Keratinocyte (primary cell): ENCODE measurements around the gene EXOC6B. TPM values are rescaled to one million over a fixed set of nuclear protein-coding genes. Genes with fewer than 3 reads are reported as not detected.

Source experiments
- DNase-seq: peaks from one replicate; pipeline ENCODE4 v3.0.0-alpha.2; 2011; ENCODE audit warnings: low read depth, missing footprints, low spot score
- FAIRE-seq: peaks from 2 replicates; lab custom pipeline; 2011; peaks lifted over from hg19 to GRCh38; lab: Jason Lieb, UNC
- H2AFZ ChIP-seq: 2 replicates; pipeline ENCODE4 v1.6.0; 2012; ENCODE audit warnings: low read length, control low read depth, inconsistent platforms; ENCODE audit not compliant: control insufficient read depth
- H3K27ac ChIP-seq: 2 replicates; pipeline ENCODE4 v1.5.1; 2011; ENCODE audit warnings: low read length; ENCODE audit not compliant: control insufficient read depth, insufficient read depth
- H3K27me3 ChIP-seq: 3 replicates; pipeline ENCODE4 v1.6.0; 2011; ENCODE audit warnings: low read length; ENCODE audit not compliant: control insufficient read depth, insufficient read depth; ENCODE audit errors: extremely low read depth
- H3K36me3 ChIP-seq, 2 experiments: 2 replicates in 1 of 2; 3 replicates in 1 of 2; pipeline ENCODE4 v1.5.1; 2011; ENCODE audit warnings: low read length in 2 of 2, mild to moderate bottlenecking in 1 of 2; ENCODE audit not compliant: control insufficient read depth in 2 of 2, insufficient read depth in 2 of 2; ENCODE audit errors: extremely low read depth in 1 of 2
- H3K4me1 ChIP-seq: 3 replicates; pipeline ENCODE4 v1.5.1; 2011; ENCODE audit warnings: low read length; ENCODE audit not compliant: control insufficient read depth, insufficient read depth; ENCODE audit errors: extremely low read depth
- H3K4me2 ChIP-seq: 3 replicates; pipeline ENCODE4 v1.6.0; 2011; ENCODE audit warnings: low read depth, low read length; ENCODE audit not compliant: control insufficient read depth, insufficient read depth; ENCODE audit errors: extremely low read depth
- H3K4me3 ChIP-seq, 3 experiments: fragments of 200-600 bp in 1 of 3; sonication (generic) in 1 of 3; 2 replicates in 2 of 3; 3 replicates in 1 of 3; pipeline ENCODE4 v1.5.1; 2011 to 2016; ENCODE audit warnings: low read length in 3 of 3, mild to moderate bottlenecking in 3 of 3, control low read depth in 2 of 3, inconsistent platforms in 1 of 3, low read depth in 1 of 3, mixed read lengths in 1 of 3, mixed run types in 1 of 3, moderate library complexity in 1 of 3; ENCODE audit not compliant: control insufficient read depth in 2 of 3, insufficient read depth in 2 of 3; ENCODE audit errors: extremely low read depth in 1 of 3
- H3K79me2 ChIP-seq: 2 replicates; pipeline ENCODE4 v1.6.0; 2012; ENCODE audit warnings: low read length; ENCODE audit not compliant: control insufficient read depth, insufficient read depth
- H3K9ac ChIP-seq: 3 replicates; pipeline ENCODE4 v1.6.0; 2011; ENCODE audit warnings: low read length; ENCODE audit not compliant: control insufficient read depth, insufficient read depth; ENCODE audit errors: extremely low read depth
- H3K9me1 ChIP-seq: 3 replicates; pipeline ENCODE4 v1.6.0; 2011; ENCODE audit warnings: low read length; ENCODE audit not compliant: control insufficient read depth, insufficient read depth; ENCODE audit errors: extremely low read depth
- H3K9me3 ChIP-seq: 2 replicates; pipeline ENCODE4 v1.5.1; 2012; ENCODE audit warnings: low read depth, low read length; ENCODE audit not compliant: control insufficient read depth
- H4K20me1 ChIP-seq: 3 replicates; pipeline ENCODE4 v1.6.0; 2011; ENCODE audit warnings: low read length; ENCODE audit not compliant: control insufficient read depth, insufficient read depth; ENCODE audit errors: extremely low read depth
- EZH2 ChIP-seq: IDR thresholded peaks from one replicate; pipeline ENCODE4 v1.6.1; 2012; ENCODE audit warnings: inconsistent platforms, mild to moderate bottlenecking, low read length, moderate library complexity
- dilution Hi-C: fragments of 300-500 bp; cut with MboI; formaldehyde crosslinking; loops from one replicate; pipeline ENCODE4 v1.7.0; 2020; ENCODE audit warnings: low sequenced_read_pairs; ENCODE audit not compliant: extremely low pct_ligation_motif_present
- polyA plus RNA-seq, 5 experiments: library from polyadenylated mRNA; depleted of rRNA in 3 of 5; stranded (reverse) in 3 of 5; stranded (forward) in 1 of 5; unstranded in 1 of 5; fragments of >200 nt; gene quantifications; 1 replicate in 1 of 5; 2 replicates in 3 of 5; 3 replicates in 1 of 5; pipeline versions ENCODE4 v1.2.1 to v1.2.3, GENCODE V29; 2011 to 2012; ENCODE audit warnings: missing spikeins in 2 of 5, low read depth in 1 of 5, low replicate concordance in 1 of 5
- TF ChIP-seq, protein P1 (sequence below), 3 experiments: IDR thresholded peaks in 1 of 3; conservative IDR thresholded peaks in 1 of 3; optimal IDR thresholded peaks in 1 of 3; 2 replicates in 2 of 3; 3 replicates in 1 of 3; pipeline versions ENCODE3 to v1.5.1; 2011; ENCODE audit warnings: low read length in 3 of 3, mild to moderate bottlenecking in 3 of 3, moderate library complexity in 2 of 3, control low read depth in 1 of 3, inconsistent platforms in 1 of 3; ENCODE audit not compliant: insufficient read depth in 2 of 3; ENCODE audit errors: extremely low read depth in 1 of 3

The EXOC6B gene
- polyA plus RNA-seq, 1 donor (not counting 4 experiments of a cell fraction or from before 2014, with no cell fraction given): 37.3 TPM

DNA sequence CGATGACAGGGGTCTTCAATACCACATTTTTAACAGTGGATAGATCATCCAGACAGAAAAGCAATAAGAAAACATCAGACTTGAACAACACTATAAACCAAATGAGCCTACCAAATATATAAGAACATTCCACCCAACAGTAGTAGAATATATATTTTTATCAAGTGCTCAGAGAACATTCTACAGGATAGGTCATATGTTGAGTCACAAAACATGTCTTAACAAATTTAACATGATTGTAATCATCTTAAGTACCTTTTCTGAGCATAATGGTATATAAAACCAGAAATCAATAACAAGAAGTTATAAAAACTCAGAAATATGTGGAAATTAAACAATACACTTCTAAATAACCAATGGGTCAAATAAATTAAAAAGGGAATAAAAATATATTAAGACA lies 484.2 kb downstream of the EXOC6B start:
- H3K27ac ChIP-seq: no peak overlapping the region
- no peak overlapping the region for H2AFZ ChIP-seq
- no peak overlapping the region for H3K9ac ChIP-seq
- H3K9me3 ChIP-seq: no peaks in the 10 kb centered on the region
- H3K4me1 ChIP-seq: peaks cover 18% of the 10 kb centered on the region
- no peak for TF ChIP-seq EZH2
- TF ChIP-seq, protein P1, sequence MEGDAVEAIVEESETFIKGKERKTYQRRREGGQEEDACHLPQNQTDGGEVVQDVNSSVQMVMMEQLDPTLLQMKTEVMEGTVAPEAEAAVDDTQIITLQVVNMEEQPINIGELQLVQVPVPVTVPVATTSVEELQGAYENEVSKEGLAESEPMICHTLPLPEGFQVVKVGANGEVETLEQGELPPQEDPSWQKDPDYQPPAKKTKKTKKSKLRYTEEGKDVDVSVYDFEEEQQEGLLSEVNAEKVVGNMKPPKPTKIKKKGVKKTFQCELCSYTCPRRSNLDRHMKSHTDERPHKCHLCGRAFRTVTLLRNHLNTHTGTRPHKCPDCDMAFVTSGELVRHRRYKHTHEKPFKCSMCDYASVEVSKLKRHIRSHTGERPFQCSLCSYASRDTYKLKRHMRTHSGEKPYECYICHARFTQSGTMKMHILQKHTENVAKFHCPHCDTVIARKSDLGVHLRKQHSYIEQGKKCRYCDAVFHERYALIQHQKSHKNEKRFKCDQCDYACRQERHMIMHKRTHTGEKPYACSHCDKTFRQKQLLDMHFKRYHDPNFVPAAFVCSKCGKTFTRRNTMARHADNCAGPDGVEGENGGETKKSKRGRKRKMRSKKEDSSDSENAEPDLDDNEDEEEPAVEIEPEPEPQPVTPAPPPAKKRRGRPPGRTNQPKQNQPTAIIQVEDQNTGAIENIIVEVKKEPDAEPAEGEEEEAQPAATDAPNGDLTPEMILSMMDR (optimal IDR thresholded peaks at IDR 0.05 in 1 of 3, IDR thresholded peaks at IDR 0.05 in 1 of 3, conservative IDR thresholded peaks at IDR 0.05 in 1 of 3; ENCODE audit: extremely low read depth in 1 of 3, insufficient read depth in 2 of 3, low read length in 3 of 3): no peak
- DNase-seq (no peak), FAIRE-seq (no peak)
- H3K36me3 ChIP-seq: no peaks in the 10 kb centered on the region
- no peaks in the 10 kb centered on the region for H3K9me1 ChIP-seq
- no peaks in the 10 kb centered on the region for H4K20me1 ChIP-seq
- no peaks in the 10 kb centered on the region for H3K79me2 ChIP-seq
- H3K4me3 ChIP-seq: no peak overlapping the region
- no peak overlapping the region for H3K4me2 ChIP-seq
- no peaks in the 10 kb centered on the region for H3K27me3 ChIP-seq
- dilution Hi-C loops: no loop called here

- H3K27me3 ChIP-seq: no peaks in the 10 kb centered on the region
- H3K9me1 ChIP-seq: no peaks in the 10 kb centered on the region
- no peak overlapping the region for H3K9ac ChIP-seq
- no peak overlapping the region for H3K4me2 ChIP-seq
- peaks cover 18% of the 10 kb centered on the region for H3K4me1 ChIP-seq
- no peaks in the 10 kb centered on the region for H3K9me3 ChIP-seq
- dilution Hi-C loops: no loop called here
- no peak overlapping the region for H2AFZ ChIP-seq
- no peaks in the 10 kb centered on the region for H4K20me1 ChIP-seq
- H3K79me2 ChIP-seq: no peaks in the 10 kb centered on the region
- H3K4me3 ChIP-seq: no peak overlapping the region
- no peak overlapping the region for H3K27ac ChIP-seq
- no peaks in the 10 kb centered on the region for H3K36me3 ChIP-seq
- no peak for DNase-seq
- no peak for FAIRE-seq
- TF ChIP-seq EZH2: no peak
- TF ChIP-seq, protein P1 (optimal IDR thresholded peaks at IDR 0.05 in 1 of 3, IDR thresholded peaks at IDR 0.05 in 1 of 3, conservative IDR thresholded peaks at IDR 0.05 in 1 of 3; ENCODE audit: extremely low read depth in 1 of 3, insufficient read depth in 2 of 3, low read length in 3 of 3): no peak
These were observed 485.2 kb downstream of the EXOC6B start for GRCh38 chr2:72340665-72341064.
